ENCODE data around the gene BAG1.

The BAG1 gene

DNA sequence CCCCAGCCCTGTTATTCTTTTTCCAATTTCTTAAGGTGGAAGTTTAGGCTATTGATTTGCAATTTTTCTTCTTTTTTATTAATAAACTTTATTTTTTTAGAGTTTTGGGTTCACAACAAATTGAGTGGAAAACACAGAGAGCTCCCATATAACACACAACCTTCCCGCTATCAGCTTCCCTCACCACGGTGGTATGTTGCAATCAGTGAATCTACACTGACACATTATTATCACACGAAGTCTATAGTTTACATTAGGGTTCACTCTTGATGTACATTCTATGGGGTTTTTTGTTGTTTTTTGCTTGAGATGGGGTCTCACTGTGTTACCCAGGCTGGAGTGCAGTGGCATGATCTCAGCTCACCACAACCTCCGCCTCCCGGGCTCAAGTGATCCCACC is 21.0 kb upstream of the BAG1 start:
- no peak overlapping the region for H3K4me3 ChIP-seq (ENCODE audit: low read length)
- H3K9me3 ChIP-seq (ENCODE audit: control insufficient read depth, insufficient read depth, low read length) = no peaks in the 10 kb centered on the region
- peaks cover 18% of the 10 kb centered on the region for H3K36me3 ChIP-seq (ENCODE audit: control insufficient read depth, low read length)
- peaks cover 18% of the 10 kb centered on the region for H3K4me1 ChIP-seq (ENCODE audit: control insufficient read depth, low read length)
- peaks cover 5% of the 10 kb centered on the region for H3K79me2 ChIP-seq (ENCODE audit: control insufficient read depth, low read length)
- no peak overlapping the region for H3K27ac ChIP-seq (ENCODE audit: low read depth, low read length)
- H3K27me3 ChIP-seq (ENCODE audit: control insufficient read depth, low read length) = no peaks in the 10 kb centered on the region
- no peak for TF ChIP-seq EZH2phosphoT487 (IDR thresholded peaks at IDR 0.05; ENCODE audit: borderline replicate concordance, low read length)
- TF ChIP-seq, protein P1, sequence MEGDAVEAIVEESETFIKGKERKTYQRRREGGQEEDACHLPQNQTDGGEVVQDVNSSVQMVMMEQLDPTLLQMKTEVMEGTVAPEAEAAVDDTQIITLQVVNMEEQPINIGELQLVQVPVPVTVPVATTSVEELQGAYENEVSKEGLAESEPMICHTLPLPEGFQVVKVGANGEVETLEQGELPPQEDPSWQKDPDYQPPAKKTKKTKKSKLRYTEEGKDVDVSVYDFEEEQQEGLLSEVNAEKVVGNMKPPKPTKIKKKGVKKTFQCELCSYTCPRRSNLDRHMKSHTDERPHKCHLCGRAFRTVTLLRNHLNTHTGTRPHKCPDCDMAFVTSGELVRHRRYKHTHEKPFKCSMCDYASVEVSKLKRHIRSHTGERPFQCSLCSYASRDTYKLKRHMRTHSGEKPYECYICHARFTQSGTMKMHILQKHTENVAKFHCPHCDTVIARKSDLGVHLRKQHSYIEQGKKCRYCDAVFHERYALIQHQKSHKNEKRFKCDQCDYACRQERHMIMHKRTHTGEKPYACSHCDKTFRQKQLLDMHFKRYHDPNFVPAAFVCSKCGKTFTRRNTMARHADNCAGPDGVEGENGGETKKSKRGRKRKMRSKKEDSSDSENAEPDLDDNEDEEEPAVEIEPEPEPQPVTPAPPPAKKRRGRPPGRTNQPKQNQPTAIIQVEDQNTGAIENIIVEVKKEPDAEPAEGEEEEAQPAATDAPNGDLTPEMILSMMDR (IDR thresholded peaks at IDR 0.05; ENCODE audit: low read depth, low read length, poor library complexity, severe bottlenecking) = no peak
- H3F3A ChIP-seq (ENCODE audit: control insufficient read depth, insufficient read depth) = peaks cover 11% of the 10 kb centered on the region
- H4K20me1 ChIP-seq (ENCODE audit: control insufficient read depth, insufficient read depth, low read depth, low read length) = no peaks in the 10 kb centered on the region
- no peak overlapping the region for H3K4me2 ChIP-seq (ENCODE audit: low read length)
- no peaks in the 10 kb centered on the region for H3K9me2 ChIP-seq (replicated peaks; ENCODE audit: control insufficient read depth, low read length)

DNA sequence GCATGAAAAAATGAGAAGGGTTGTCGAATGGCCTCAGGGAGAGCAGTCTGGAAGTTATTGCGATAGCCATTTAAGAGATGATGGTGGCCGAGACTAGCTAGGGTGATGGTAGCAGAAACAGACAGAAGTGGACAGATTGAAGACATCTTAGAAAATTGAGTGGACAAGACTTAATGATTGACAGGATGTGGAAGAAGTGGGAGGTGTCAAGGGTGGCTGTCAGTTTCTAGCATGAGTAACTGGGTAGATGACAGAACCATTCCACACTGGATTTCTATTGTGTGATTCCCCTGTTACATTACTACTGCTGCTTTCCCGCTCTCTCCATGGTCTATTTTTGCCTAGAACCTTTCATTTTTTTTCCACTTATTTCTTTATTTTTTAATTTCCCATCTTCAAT is 13.0 kb upstream of the BAG1 start:
- Histone ChIP-seq H3K9me3 (ENCODE audit: control insufficient read depth, insufficient read depth, low read length) (no peaks in the 10 kb centered on the region), H3K79me2 (ENCODE audit: control insufficient read depth, low read length) (no peaks in the 10 kb centered on the region), H3K4me3 (ENCODE audit: low read length) (no peak overlapping the region), H3K36me3 (ENCODE audit: control insufficient read depth, low read length) (peaks cover 76% of the 10 kb centered on the region), H3F3A (ENCODE audit: control insufficient read depth, insufficient read depth) (no peaks in the 10 kb centered on the region), H3K27me3 (ENCODE audit: control insufficient read depth, low read length) (no peaks in the 10 kb centered on the region), H4K20me1 (ENCODE audit: control insufficient read depth, insufficient read depth, low read depth, low read length) (no peaks in the 10 kb centered on the region), H3K4me2 (ENCODE audit: low read length) (no peak overlapping the region), H3K4me1 (ENCODE audit: control insufficient read depth, low read length) (no peaks in the 10 kb centered on the region), H3K9me2 (replicated peaks; ENCODE audit: control insufficient read depth, low read length) (no peaks in the 10 kb centered on the region), H3K27ac (ENCODE audit: low read depth, low read length) (no peak overlapping the region)
- no peak for TF ChIP-seq EZH2phosphoT487 (IDR thresholded peaks at IDR 0.05; ENCODE audit: borderline replicate concordance, low read length)
- TF ChIP-seq, protein P1 (IDR thresholded peaks at IDR 0.05; ENCODE audit: low read depth, low read length, poor library complexity, severe bottlenecking) = no peak

DNA sequence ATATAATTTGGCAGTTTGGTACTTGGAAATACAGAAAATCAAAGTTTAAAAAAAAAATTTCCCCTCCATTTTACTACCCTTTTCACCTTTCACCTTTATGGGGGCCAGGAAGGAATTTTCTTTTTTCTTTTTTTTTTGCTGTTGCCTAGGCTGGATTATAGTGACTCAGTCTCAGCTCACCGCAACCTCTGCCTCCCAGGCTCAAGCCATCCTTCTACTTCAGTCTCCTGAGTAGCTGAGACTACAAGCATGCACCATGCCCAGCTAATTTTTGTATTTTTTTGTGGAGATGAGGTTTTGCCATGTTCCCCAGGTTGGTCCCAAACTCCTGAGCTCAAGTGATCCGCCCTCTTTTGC is 9.4 kb upstream of the BAG1 start:
- peaks cover 77% of the 10 kb centered on the region for H3K36me3 ChIP-seq (ENCODE audit: control insufficient read depth, low read length)
- TF ChIP-seq, protein P1 (IDR thresholded peaks at IDR 0.05; ENCODE audit: low read depth, low read length, poor library complexity, severe bottlenecking) = no peak
- no peak for TF ChIP-seq EZH2phosphoT487 (IDR thresholded peaks at IDR 0.05; ENCODE audit: borderline replicate concordance, low read length)
- H3K27me3 ChIP-seq (ENCODE audit: control insufficient read depth, low read length) = no peaks in the 10 kb centered on the region

More for the DNA sequence above, 9.4 kb upstream of the BAG1 start:
- no peaks in the 10 kb centered on the region for H4K20me1 ChIP-seq (ENCODE audit: control insufficient read depth, insufficient read depth, low read depth, low read length)
- no peaks in the 10 kb centered on the region for H3F3A ChIP-seq (ENCODE audit: control insufficient read depth, insufficient read depth)
- no peaks in the 10 kb centered on the region for H3K9me3 ChIP-seq (ENCODE audit: control insufficient read depth, insufficient read depth, low read length)
- H3K4me2 ChIP-seq (ENCODE audit: low read length) = no peak overlapping the region
- no peaks in the 10 kb centered on the region for H3K79me2 ChIP-seq (ENCODE audit: control insufficient read depth, low read length)
- H3K9me2 ChIP-seq (replicated peaks; ENCODE audit: control insufficient read depth, low read length) = no peaks in the 10 kb centered on the region
- H3K27ac ChIP-seq (ENCODE audit: low read depth, low read length) = no peak overlapping the region
- H3K4me1 ChIP-seq (ENCODE audit: control insufficient read depth, low read length) = no peaks in the 10 kb centered on the region
- no peak overlapping the region for H3K4me3 ChIP-seq (ENCODE audit: low read length)
